ENCODE results near the gene GALNTL6. TPM values are rescaled to one million over a fixed set of nuclear protein-coding genes. Genes with fewer than 3 reads are reported as not detected.

Gene GALNTL6
- total and polyA plus RNA-seq, 9 of the 15 experiments (the other 6 are each of a cell fraction or from before 2014, with no cell fraction given): 0.18 to 0.50 (median 0.29) TPM

DNA sequence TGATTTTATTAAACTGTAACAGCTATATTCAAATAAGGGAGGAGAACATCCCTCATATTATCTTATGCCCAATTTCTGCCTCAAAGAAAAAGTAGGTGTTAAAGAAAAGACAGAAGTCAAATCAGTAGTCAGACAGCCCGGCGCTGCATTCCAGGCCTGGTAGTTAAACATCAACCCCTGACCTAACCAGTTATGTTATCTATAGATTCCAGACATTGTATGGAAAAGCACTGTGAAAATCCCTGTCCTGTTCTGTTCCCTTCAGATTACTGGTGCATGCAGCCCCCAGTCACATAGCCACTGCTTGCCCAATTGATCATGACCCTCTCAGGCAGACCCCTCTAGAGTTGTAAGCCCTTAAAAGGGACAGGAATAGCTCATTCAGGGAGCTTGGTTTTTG, 1085.5 kb downstream of the GALNTL6 start (continued):
- TF ChIP-seq TEAD4 (IDR thresholded peaks at IDR 0.05; ENCODE audit: low read length) (0 out of 2 replicates have a peak, but pooled peaks have one; percentile 28), TEAD4 (CRISPR knock-in tag; IDR thresholded peaks at IDR 0.05; ENCODE audit: borderline replicate concordance) (no peak), DNMT1 (IDR thresholded peaks at IDR 0.05) (no peak), GATAD2B (IDR thresholded peaks at IDR 0.05; ENCODE audit: borderline replicate concordance) (no peak), HCFC1 (IDR thresholded peaks at IDR 0.05; ENCODE audit: low read depth, low read length) (no peak), CBFA2T3 (IDR thresholded peaks at IDR 0.05) (peak; percentile 66), HDAC3 (IDR thresholded peaks at IDR 0.05; ENCODE audit: borderline replicate concordance, partially characterized antibody) (no peak), TAL1 (IDR thresholded peaks at IDR 0.05) (peak; percentile 70), ZNF175 (CRISPR knock-in tag; IDR thresholded peaks at IDR 0.05; ENCODE audit: low read depth) (no peak), TOE1 (IDR thresholded peaks at IDR 0.05; ENCODE audit: borderline replicate concordance) (no peak), TOE1 (CRISPR knock-in tag; IDR thresholded peaks at IDR 0.05; ENCODE audit: borderline replicate concordance, low read depth) (no peak), KDM2B (CRISPR knock-in tag; IDR thresholded peaks at IDR 0.05) (no peak), SMAD1 (IDR thresholded peaks at IDR 0.05; ENCODE audit: low read depth, low read length, partially characterized antibody) (no peak), ARID1B (IDR thresholded peaks at IDR 0.05) (peak; percentile 56)
- TF ChIP-seq, protein P1, sequence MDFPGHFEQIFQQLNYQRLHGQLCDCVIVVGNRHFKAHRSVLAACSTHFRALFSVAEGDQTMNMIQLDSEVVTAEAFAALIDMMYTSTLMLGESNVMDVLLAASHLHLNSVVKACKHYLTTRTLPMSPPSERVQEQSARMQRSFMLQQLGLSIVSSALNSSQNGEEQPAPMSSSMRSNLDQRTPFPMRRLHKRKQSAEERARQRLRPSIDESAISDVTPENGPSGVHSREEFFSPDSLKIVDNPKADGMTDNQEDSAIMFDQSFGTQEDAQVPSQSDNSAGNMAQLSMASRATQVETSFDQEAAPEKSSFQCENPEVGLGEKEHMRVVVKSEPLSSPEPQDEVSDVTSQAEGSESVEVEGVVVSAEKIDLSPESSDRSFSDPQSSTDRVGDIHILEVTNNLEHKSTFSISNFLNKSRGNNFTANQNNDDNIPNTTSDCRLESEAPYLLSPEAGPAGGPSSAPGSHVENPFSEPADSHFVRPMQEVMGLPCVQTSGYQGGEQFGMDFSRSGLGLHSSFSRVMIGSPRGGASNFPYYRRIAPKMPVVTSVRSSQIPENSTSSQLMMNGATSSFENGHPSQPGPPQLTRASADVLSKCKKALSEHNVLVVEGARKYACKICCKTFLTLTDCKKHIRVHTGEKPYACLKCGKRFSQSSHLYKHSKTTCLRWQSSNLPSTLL (IDR thresholded peaks at IDR 0.05): no peak

Measured in K562 (cell line).